GM21786 (cell line): ENCODE data around the gene STRN4.

Experiments
- ATAC-seq: cut with Tn5 transposase; IDR thresholded peaks from one replicate; pipeline ENCODE4 v1.9.1; 2021; ENCODE audit not compliant: unreplicated experiment

STRN4 gene

GRCh38 chr19:46744005-46744691, 2.1 kb downstream of the STRN4 start:
- ATAC-seq = no peak

DNA sequence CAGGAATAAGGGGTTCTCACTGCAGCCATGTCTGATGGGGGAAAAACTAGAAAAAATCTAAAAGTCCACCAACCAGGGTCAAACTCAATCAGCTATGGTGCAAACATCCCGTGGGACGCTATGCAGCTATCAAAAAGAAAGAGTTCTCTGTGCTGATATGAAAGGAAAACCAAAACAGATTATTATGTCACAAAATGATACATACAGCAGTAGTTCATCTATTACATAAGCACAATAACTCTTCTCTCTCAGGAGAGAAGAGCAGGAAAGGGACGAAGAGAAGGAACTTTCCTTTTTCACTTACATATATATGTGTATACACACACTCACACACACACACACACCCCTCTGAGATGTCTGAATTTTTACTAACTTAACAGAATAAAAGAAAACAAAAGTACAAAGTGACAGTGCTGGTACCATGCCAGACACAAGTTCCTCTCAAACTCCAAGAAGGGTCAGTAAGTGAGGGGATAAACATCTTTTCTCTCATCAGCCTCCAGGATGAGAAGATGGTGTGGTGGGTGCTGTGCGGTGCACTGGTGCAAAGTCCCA, 3.2 kb downstream of the STRN4 start:
- no peak for ATAC-seq

DNA sequence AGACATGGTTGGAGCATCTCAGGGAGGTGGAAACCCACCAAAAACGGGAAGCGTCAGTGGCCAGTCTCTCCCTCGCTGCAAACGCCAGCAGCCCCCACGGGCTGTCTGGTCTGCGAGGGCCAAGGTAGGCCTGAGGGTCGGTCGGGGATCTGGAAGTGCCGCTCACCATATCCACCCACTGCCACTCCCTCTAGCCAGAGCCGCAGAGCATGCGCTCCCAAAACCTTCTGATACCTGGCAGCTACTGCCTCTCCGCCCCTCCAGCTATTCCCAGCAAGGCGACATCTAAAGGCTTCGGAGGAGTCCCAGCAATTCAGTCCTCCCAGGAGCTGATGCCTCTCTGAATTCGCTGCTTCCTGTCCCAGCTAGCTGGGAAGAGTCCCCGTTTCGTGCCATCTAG, 4.8 kb downstream of the STRN4 start:
- no peak for ATAC-seq

- ATAC-seq = no peak
Observed at GRCh38 chr19:46739290-46739771, 6.9 kb downstream of the STRN4 start.

DNA sequence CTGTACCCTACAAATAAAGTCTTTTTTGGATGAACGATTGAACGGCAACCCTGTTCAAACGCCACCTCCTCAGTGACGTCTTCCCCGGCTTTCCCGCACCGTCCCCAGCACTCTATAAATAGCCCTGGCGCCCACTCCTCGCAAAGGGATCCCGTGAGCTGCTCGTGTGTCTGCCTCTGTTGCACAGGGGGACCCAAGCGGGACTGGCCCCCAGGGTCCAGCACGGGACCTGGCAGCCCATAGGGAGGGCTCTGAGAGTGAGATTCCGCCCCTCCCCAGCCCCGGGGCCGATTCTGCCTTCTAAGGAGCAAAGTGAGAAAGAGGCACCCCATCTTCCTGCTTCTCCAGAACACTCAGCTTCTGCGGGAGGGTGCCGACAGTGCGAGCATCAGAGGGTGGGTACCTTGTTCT, 8.5 kb downstream of the STRN4 start:
- no peak for ATAC-seq

DNA sequence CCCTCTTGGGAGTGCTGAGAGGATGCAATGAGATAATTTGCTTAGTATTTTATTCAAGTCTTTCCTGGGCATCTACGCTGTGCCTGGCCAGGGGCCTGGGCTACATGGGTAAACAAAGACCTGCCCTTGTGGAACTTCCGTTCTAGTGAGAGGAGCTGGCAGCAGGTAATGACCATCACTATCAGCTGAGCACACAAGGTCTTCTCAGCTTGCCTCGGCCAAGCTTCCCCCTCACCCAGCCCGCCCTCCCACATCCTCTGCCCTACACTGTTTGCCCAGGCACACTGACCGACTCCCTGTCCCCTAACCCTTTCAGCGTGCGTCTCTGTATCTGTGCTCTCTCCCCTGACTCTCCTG, 9.0 kb downstream of the STRN4 start:
- ATAC-seq = no peak

DNA sequence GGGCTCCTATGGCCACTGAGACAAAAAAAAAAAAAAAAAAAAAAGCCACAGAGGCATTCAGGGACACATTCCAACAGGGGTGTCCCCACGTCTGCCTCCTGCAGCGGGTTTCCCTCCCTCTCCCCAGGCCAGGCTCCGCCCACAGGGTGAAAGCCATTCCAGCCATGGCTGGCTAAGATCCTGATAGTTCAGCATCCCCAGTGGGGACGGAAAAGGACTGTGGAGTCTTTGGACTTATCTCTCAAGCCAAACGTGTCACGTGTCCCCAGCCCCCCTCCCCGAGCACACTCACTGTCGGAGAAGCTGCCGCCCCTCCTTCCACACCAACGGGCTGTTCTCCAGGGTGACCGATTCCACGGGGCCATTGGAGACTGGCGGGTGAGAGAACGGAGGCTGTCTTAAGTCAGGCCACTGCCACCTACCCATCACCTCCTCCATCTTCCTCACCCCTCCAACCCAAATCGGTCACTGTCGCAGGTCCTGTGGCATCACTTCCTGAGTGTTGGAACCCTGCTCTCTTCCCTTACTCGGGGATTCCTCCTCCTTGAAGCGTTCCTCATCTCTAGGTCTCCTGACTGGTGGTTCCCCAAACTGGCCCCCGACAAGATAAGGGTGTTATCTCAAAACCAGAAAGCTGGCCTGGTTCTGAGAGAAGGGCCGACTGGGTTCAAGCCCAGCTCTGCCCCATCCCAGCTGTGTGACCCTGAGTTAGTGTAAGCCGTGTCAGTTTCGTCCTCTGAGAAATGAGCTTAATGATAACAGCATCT, 9.5 kb downstream of the STRN4 start:
- no peak for ATAC-seq

- ATAC-seq = no peak
Observed at GRCh38 chr19:46733690-46734292, 12.5 kb downstream of the STRN4 start.

GRCh38 chr19:46732966-46733689, 13.1 kb downstream of the STRN4 start:
- no peak for ATAC-seq

GRCh38 chr19:46732172-46732938, 13.9 kb downstream of the STRN4 start:
- no peak for ATAC-seq

DNA sequence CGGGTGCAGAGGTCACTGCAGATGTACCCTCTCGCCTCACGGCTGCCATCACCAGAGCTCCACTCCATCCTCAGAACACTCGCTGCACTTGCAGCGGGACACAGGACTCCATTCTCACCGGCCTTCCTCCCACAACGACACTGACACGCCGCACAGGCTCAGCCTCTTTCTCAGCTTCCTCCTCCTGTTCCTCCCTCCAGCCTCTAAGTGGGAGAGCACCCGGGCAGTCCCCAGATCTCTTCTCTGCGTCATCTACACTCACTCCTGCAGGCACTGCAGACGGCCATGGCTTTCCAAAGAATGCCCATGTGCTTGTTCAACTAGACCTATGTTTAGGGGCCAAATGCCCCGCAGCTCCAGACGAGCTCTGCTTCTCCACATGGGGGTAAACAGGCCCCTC, 14.7 kb downstream of the STRN4 start:
- no peak for ATAC-seq

- no peak for ATAC-seq
Observed at GRCh38 chr19:46731007-46731501, 15.2 kb downstream of the STRN4 start.

- no peak for ATAC-seq
Observed at GRCh38 chr19:46730595-46730994, 15.7 kb downstream of the STRN4 start.

DNA sequence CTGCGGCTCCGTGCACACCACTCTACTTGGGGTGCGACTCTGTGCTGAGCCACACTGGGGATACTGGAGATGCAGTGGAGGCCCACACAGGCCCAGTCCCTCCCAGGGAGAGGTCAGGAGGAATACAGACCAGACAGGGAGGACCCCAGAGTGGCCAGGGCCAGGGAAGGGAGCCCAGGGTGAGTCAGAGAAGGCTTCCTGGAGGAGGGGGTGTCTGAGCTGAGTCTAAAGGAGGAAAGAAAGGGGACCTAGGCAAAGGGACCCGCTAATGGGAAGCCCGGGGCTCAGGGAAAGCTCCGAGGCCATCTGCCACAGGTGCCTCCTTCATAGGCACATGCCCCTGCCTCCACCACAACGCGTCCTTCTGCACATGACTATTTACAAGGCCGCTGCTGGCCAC, 16.1 kb downstream of the STRN4 start:
- no peak for ATAC-seq

DNA sequence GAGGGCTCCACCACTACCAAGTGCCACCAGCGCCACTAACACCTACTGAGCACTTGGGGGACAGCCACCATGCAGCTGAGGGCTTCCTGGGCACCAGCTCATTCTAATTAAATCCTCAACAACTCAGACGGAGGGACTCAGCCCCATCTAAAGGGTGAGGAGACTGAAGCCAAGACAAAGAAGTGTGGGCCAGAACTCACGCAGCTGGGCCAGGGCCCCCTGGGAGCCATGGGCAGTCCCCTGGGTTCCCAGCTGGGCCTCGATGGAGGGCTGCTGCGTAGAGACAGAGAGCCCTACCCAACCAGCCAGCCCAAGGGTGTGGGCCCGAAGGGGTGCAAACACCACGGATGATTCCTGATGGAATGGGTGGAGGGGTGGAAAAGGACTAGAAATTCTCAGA, 16.6 kb downstream of the STRN4 start:
- ATAC-seq = no peak

DNA sequence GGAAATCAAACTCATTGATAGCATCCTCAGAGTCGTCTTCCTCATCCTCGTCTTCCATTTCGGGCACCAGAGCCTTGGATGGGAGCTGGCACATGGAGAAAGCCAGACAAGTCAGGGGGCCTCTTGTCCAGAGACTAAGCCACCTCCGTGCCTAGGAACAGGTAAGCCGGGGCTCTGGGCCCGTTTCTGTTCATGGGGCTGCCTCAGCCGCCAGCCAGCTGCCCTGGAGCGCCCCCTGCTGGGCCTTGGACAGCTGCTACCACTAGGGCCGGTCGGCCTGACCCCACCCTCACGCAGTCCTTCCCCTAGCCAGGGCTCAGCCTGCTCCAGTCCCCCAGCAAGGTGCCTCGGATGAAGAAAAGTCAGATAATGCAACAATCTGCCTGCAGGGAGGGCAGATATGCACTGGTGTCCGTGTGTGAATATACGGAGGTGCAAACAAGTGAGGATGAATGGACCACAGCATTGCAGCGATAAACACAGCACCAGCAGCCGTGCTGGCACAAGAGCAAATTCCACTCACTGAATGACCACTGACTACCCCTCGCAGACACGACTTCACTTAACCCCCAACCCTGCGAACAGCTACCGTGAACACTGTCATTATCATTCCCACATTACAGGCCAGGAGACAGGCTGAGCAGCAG, 17.4 kb downstream of the STRN4 start:
- ATAC-seq = no peak

- no peak for ATAC-seq
Observed at GRCh38 chr19:46728208-46728607, 18.0 kb downstream of the STRN4 start.

DNA sequence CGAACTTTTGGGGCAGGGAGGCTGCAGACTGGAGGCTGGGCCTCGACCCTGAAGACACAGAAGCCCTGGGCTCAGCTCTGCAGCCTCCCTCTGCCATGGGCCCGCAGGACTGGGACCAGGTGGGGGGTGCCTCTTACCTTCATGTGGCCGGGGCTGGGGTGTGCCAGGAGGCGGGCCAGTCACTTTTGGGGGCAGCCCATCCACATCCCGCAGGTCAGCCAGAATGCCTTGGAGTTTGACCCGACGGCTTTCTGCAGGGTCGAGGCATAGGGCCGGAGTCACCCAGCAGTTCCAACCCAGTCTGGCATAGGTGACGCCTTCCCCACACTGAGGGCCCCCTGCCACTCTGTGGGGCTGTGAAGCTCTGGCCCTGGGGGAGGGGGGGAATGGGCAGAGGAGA, 18.5 kb downstream of the STRN4 start:
- ATAC-seq = no peak

GRCh38 chr19:46726971-46727501, 19.2 kb downstream of the STRN4 start:
- no peak for ATAC-seq

DNA sequence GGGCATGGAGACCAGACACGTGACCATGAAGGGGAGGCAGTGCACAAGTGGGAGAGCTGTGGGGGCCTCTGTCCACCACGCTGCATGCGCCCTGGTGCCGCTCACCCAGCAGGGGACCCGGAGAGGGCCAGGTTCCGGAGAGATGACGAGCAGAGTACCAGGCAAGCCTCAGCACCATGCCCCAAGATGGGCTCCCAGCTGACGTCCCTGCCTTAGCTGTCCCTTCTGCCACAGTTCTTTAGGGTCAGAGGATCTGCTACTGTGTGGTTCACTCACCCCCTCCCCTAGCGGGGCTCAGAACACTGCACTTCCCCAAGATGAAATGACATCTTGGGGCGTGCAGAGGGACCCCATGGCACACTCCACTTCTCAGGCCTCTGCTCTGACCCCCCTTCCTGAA, 19.7 kb downstream of the STRN4 start:
- no peak for ATAC-seq
